Measurements from ENCODE around the gene VSTM2B.

Gene VSTM2B

GRCh38 chr19:29614046-29614445 lies 88.3 kb downstream of the VSTM2B start:
- no peak for TF ChIP-seq CTCF (IDR thresholded peaks at IDR 0.05; ENCODE audit: poor library complexity, severe bottlenecking)

More at GRCh38 chr19:29614046-29614445, 88.3 kb downstream of the VSTM2B start:
- Histone ChIP-seq H3K36me3 (ENCODE audit: low read depth) (peaks cover 36% of the 10 kb centered on the region), H3K4me3 (ENCODE audit: severe bottlenecking) (no peak overlapping the region), H3K4me1 (ENCODE audit: insufficient read depth, poor library complexity, severe bottlenecking) (no peaks in the 10 kb centered on the region), H3K27me3 (ENCODE audit: insufficient read depth, poor library complexity, severe bottlenecking) (no peaks in the 10 kb centered on the region), H3K9me3 (ENCODE audit: severe bottlenecking) (no peaks in the 10 kb centered on the region), H3K27ac (ENCODE audit: poor library complexity, severe bottlenecking) (no peak overlapping the region)
- no peak for ATAC-seq (ENCODE audit: low read depth)
- DNase-seq (ENCODE audit: low spot score), result no peak

Measured in RWPE2 (cell line).